ENCODE measurements around the gene F2RL3.
"Not testable (repeated sequence)": the region's sequence is repeated elsewhere in the genome, so short reads cannot be mapped to it uniquely, and the experiment has no call there.

DNA sequence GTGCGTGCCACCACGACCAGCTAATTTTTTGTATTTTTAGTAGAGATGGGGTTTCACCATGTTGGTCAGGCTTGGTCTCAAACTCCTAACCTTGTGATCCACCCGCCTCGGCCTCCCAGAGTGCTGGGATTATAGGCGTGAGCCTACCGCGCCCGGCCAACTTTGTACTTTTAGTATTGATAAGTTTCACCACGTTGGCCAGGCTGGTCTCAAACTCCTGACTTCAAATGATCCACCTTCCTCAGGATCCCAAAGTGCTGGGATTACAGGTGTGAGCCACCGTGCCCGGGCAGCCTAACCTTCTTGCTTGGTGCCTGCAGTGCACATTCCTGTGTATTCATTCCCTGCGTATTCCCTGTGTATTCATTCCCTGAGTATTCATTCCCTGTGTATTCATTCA is 49.0 kb downstream of the F2RL3 start:
- TF ChIP-seq CTCF (IDR thresholded peaks at IDR 0.05; ENCODE audit: low read depth, low read length); MAX (IDR thresholded peaks at IDR 0.05; ENCODE audit: low read depth, low read length); POLR2A (IDR thresholded peaks at IDR 0.05; ENCODE audit: extremely low read depth, insufficient read length); MYC (IDR thresholded peaks at IDR 0.05; ENCODE audit: low read depth, low read length): not testable (repeated sequence)
